Mucosa of stomach (tissue), 1 donor: Measurements from ENCODE around the gene VAV1.
A peak's percentile ranks its signal among the peaks of the same experiment; 100 is the strongest.

Source experiments
- H3K27me3 ChIP-seq: one replicate; pipeline ENCODE4 v1.7.0; 2013; ENCODE audit warnings: mild to moderate bottlenecking, low read length; ENCODE audit not compliant: control insufficient read depth, insufficient read depth
- H3K36me3 ChIP-seq: one replicate; pipeline ENCODE4 v1.7.0; 2013; ENCODE audit warnings: low read length; ENCODE audit not compliant: control insufficient read depth, insufficient read depth
- H3K4me1 ChIP-seq: one replicate; pipeline ENCODE4 v1.7.0; 2013; ENCODE audit warnings: mild to moderate bottlenecking, low read length; ENCODE audit not compliant: control insufficient read depth, insufficient read depth
- H3K4me3 ChIP-seq: one replicate; pipeline ENCODE4 v1.7.0; 2013; ENCODE audit warnings: low read length
- H3K9ac ChIP-seq: one replicate; pipeline ENCODE4 v1.7.0; 2013; ENCODE audit warnings: mild to moderate bottlenecking, low read length, moderate library complexity
- H3K9me3 ChIP-seq: one replicate; pipeline ENCODE4 v1.7.0; 2013; ENCODE audit warnings: mild to moderate bottlenecking, low read length, moderate library complexity; ENCODE audit not compliant: control insufficient read depth
- donor health status: Pancreatic carcinoma.

VAV1 gene, protein sequence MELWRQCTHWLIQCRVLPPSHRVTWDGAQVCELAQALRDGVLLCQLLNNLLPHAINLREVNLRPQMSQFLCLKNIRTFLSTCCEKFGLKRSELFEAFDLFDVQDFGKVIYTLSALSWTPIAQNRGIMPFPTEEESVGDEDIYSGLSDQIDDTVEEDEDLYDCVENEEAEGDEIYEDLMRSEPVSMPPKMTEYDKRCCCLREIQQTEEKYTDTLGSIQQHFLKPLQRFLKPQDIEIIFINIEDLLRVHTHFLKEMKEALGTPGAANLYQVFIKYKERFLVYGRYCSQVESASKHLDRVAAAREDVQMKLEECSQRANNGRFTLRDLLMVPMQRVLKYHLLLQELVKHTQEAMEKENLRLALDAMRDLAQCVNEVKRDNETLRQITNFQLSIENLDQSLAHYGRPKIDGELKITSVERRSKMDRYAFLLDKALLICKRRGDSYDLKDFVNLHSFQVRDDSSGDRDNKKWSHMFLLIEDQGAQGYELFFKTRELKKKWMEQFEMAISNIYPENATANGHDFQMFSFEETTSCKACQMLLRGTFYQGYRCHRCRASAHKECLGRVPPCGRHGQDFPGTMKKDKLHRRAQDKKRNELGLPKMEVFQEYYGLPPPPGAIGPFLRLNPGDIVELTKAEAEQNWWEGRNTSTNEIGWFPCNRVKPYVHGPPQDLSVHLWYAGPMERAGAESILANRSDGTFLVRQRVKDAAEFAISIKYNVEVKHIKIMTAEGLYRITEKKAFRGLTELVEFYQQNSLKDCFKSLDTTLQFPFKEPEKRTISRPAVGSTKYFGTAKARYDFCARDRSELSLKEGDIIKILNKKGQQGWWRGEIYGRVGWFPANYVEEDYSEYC

DNA sequence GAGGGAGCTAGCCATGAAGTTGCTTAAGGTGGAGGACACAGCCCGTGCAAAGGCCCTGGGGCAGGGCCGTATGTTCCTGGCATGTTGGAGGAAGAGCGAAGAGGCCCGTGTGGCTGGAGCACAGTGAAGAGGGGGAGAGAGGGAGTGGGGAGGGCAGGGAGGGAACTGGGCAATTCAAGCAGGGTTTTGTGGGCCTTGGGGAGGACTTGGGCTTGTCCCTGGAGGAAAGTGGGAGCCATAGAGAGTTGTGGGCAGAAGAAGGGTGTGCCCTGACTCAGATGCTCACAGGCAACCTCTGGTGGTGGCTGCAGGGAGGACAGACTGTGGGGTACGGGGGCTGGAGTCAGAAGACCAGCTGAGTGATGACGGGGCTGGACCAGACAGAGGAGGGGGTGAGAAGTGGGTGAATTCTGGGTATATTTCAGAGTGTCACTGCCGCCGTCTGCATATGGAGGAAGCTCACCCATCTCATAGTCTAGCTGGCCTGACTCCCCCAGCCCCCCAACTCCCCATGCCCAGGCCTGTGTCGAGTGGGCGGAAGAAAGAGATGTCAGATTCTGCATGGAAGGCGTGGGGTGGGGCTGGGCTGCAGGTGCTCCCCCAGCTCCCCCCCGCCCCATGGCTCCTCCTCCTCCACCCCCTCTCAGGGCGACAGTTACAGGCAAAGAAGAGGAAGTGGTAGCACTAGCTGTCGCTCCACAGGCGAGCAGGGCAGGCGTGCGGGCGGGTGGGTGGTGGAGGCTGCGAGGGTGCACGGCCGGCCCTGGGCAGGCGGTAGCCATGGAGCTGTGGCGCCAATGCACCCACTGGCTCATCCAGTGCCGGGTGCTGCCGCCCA, at the start of gene VAV1:
Gene VAV1 (plus strand): TSS at position 681 of the 838 bp plus-strand sequence. CDS start 100 bp downstream, at position 781.
- no peak within 1 kb of the TSS for H3K4me3 ChIP-seq
- H3K9ac ChIP-seq: no peak within 1 kb of the TSS
- H3K4me1 ChIP-seq: peaks cover 4% of the 10 kb centered on the region
- no peaks in the 10 kb centered on the region for H3K9me3 ChIP-seq
- no peaks in the 10 kb centered on the region for H3K36me3 ChIP-seq
- no peaks in the 10 kb centered on the region for H3K27me3 ChIP-seq

DNA sequence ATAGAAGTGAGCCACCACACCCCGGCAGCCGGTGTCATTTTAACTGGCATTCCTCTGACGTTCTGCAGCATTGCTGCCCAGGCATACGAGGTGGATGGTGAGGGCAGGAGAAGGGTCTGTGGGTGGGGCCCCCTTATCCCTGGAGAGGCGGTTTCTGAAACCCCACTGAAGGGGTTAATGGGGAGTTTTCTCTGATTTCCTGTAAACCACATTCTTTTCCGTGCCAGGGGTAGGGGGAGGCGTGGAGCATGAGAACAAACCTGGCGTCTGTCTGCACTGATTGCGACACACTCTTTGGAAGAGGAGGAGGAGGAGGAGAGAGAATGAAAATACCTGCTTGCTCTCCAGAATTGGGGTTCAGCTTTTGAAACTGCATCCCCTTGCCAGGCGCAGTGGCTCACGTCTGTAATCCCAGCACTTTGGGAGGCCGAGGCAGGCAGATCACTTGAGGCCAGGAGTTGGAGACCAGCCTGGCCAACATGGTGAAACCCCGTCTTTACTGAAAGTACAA, 49.3 kb upstream of the VAV1 start:
- no peaks in the 10 kb centered on the region for H3K36me3 ChIP-seq
- no peaks in the 10 kb centered on the region for H3K9me3 ChIP-seq
- peaks cover 7% of the 10 kb centered on the region for H3K4me1 ChIP-seq
- no peak overlapping the region for H3K4me3 ChIP-seq
- no peaks in the 10 kb centered on the region for H3K27me3 ChIP-seq
- H3K9ac ChIP-seq: no peak overlapping the region

DNA sequence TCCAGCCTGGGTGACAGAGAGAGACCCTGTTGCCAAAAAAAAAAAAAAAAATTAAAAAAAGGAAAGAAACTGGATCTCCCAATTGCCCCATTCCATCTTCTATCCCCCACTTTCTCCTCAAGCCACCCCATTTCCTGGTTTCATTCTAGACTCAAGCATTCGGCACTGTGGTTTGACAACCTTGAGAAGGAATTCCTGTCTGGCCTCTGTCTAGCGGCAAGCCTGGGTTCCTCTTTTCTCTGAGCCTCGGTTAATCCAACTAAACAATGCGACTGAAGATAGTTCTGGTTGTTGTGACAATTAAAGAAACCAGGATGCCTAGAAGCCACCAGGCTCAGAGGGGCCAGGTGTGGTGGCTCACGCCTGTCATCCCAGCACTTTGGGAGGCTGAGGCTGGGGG, 48.8 kb upstream of the VAV1 start:
- no peaks in the 10 kb centered on the region for H3K36me3 ChIP-seq
- H3K4me3 ChIP-seq: no peak overlapping the region
- no peaks in the 10 kb centered on the region for H3K9me3 ChIP-seq
- no peak overlapping the region for H3K9ac ChIP-seq
- no peaks in the 10 kb centered on the region for H3K27me3 ChIP-seq
- H3K4me1 ChIP-seq: peaks cover 13% of the 10 kb centered on the region

DNA sequence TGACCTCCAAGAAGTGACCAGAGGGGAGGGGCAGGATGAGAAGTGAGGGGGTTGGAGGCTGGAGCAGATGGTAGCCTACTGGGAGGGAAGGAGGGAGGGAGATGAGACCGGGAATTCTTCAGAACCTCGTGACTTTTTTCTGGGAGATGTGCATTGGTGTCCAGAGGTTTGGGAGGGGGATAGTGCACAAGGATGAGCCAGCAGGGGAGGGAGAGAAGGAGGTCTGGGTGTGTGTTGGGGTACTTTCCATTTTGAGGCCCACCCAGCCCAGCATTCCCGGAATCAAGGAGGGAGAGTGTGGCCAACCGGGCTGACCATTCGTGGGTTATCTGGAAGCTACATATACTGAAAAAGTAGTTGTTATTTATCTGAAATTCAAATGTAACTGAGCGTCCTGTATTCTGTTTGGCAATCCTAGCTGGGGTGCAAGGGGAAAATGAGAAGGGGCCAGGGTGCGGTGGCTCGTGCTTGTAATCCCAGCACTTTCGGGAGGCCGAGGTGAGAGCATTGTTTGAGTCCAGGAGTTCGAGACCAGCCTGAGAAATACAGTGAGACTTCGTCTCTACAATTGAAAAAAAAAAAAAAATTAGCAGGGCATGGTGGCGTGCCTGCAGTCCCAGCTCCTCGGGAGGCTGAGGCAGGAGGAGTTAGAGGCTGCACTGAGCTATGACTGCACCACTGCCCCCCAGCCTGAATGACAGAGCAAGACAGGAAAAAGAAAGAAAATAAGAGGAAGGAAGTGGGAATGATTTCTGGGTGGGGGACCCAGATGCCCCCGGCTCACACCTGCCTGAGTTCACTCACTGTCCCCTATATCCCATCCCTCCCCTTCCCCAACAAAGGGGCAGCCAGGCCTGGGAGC, 47.6 kb upstream of the VAV1 start:
- no peaks in the 10 kb centered on the region for H3K9me3 ChIP-seq
- H3K36me3 ChIP-seq: no peaks in the 10 kb centered on the region
- no peaks in the 10 kb centered on the region for H3K27me3 ChIP-seq
- H3K4me1 ChIP-seq: peaks cover 23% of the 10 kb centered on the region
- no peak overlapping the region for H3K9ac ChIP-seq
- no peak overlapping the region for H3K4me3 ChIP-seq

DNA sequence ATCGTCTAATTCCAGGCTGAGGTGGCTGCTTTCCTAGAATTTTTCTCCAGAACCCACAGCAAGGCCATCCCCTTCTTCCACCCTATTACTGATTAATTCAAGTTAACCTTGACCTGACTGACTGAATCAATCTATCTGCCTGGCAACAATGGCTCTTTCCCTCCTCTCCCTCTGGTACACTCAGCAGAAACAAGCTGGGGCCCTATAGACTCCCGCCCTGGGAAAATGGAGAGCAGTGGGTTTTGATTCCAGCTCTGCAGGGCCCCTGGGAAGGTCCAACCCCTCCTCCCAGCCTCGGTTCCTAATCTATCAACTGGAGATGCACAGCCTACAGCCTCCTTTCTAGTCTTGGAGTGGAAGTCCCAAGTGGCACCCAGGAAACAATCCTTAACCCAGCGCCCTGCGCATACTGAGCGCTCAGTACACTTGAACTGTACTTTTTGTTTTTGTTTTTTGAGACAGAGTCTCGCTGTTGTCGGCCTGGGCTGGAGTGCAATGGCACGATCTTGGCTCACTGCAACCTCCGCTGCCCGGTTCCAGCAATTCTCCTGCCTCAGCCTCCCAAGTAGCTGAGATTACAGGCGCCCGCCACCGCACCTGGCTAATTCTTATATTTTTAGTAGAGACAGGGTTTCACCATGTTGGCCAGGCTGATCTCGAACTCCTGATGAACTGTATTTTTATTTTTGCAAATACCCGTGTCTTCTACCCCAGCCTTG, 46.8 kb upstream of the VAV1 start:
- H3K4me1 ChIP-seq: peaks cover 28% of the 10 kb centered on the region
- no peak overlapping the region for H3K4me3 ChIP-seq

DNA sequence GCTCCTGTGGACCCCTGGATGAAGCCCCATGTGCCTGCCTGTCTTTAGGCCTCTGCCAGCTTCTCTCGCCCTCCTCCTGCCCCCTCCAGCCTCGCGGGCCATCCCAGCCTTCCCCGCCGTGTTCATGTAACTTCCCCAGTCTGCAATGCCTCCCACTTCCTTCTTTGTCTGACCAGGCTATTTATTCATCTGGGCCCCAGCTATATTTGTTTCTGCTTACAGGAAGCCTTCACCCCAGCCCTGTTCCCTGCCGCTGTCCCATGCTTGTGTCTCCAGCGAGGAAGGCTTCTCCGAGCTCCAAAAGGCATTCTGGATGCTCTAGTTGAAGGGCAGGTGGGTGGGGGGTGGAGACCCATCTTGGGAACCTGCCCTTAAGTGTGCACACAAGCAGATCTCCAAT, 44.2 kb upstream of the VAV1 start:
- Histone ChIP-seq H3K4me3 (no peak overlapping the region), H3K4me1 (peaks cover 33% of the 10 kb centered on the region), H3K9ac (peak overlapping the region; percentile 18), H3K36me3 (peaks cover 5% of the 10 kb centered on the region), H3K9me3 (no peaks in the 10 kb centered on the region), H3K27me3 (no peaks in the 10 kb centered on the region)

More for the DNA sequence above, 46.8 kb upstream of the VAV1 start:
- no peaks in the 10 kb centered on the region for H3K27me3 ChIP-seq
- no peak overlapping the region for H3K9ac ChIP-seq
- H3K36me3 ChIP-seq: no peaks in the 10 kb centered on the region
- H3K9me3 ChIP-seq: no peaks in the 10 kb centered on the region

DNA sequence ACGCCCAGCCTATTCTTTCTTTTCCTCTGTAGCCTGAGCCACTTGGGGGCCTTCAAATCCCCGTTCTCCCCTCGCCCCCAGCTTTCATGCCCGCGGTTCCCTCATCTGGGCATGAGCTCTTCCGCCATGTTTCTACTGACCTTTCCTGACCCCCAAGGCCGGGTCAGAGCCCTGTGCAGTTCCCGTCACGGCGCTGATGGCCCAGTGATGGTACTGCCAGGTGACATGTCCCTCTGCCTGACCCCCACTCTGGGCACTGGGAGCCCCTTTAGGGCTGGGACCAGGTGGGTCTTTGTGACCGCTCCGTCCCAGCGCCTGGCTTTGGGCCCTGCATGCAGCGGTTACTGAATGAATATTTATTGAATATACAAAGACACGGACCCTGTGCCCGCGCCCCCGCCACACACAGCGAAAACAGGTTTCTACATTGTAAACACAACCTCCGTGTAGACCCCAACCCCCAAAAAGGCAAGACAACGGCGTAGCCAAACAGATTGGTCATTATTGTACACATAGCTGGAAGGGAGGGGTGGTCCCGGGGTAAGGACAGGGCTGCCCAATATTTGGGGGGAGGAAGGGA, 42.8 kb upstream of the VAV1 start:
- Histone ChIP-seq H3K4me3 (peak overlapping the region; percentile 44), H3K9me3 (no peaks in the 10 kb centered on the region), H3K4me1 (peaks cover 33% of the 10 kb centered on the region), H3K36me3 (peaks cover 7% of the 10 kb centered on the region), H3K27me3 (no peaks in the 10 kb centered on the region), H3K9ac (peak overlapping the region; percentile 51)

DNA sequence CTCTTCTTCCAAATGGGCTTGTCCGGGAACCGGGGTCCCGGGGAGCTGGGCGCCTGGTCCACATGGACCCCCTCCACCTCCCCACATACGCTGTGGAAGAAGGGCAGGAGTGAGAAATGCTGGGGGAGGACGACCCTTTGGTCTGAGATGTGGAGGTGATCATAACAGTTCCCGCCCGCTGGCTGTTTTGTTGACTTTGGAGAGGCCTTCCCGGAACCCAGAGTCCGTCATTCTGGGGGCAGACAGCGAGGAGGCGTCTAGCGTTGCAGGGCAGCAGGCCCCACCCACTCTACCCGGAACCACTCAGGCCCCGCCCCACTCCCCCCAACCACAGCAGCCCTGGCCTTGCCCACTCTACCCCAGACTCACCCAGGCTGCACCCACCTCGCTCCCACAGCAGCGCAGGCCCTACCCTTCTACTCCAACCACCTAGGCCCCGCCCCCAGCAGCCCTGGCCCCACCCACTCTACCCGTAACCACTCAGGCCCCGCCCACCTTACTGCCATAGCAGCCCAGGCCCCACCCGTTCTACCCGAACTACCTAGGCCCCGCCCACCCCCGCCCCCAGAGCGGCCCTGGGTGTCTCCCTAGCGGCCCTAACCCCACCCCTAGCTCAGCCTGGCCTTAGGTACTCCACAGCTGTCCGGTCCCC, 42.2 kb upstream of the VAV1 start:
- H3K4me1 ChIP-seq: peaks cover 32% of the 10 kb centered on the region
- no peaks in the 10 kb centered on the region for H3K9me3 ChIP-seq
- peak overlapping the region; percentile 51 for H3K9ac ChIP-seq
- no peaks in the 10 kb centered on the region for H3K27me3 ChIP-seq
- peaks cover 7% of the 10 kb centered on the region for H3K36me3 ChIP-seq
- peak overlapping the region; percentile 44 for H3K4me3 ChIP-seq

DNA sequence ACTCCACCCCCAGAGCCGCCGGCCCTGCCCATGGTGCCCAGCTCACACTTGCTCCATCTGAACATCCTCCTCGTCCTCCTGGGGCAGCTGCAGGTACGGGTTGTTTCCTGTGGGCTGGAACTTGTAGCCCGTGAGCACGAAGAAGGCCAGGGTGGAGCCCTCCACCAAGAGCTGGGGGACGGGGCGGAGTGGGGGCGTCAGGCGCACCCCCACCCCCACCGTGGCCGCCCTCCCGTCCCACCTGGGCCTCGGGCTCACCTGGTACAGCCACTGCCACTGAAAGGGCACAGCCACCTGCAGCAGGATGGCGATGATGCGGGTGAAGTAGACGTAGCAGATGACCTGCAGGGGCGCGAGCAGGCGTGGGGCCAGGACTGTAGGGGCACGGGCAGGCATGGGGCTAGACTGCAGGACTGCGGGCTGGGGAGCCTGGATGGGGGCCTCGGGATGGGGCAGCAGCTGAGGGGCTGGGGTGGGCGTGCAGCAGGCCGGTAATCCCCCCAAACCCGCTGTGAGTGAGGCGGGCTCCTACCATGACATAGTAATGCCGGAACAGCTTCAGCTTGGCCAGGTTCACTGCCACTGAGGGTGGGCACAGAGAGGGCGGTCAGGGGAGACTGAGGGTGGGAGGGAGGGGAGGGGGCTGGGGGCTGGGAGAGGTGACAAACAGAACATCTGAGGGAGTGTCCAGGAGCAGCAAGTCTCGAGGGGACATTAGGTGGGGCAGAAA, 41.4 kb upstream of the VAV1 start:
- no peaks in the 10 kb centered on the region for H3K27me3 ChIP-seq
- H3K9me3 ChIP-seq: no peaks in the 10 kb centered on the region
- peaks cover 37% of the 10 kb centered on the region for H3K4me1 ChIP-seq
- H3K9ac ChIP-seq: no peak overlapping the region
- no peak overlapping the region for H3K4me3 ChIP-seq
- peaks cover 7% of the 10 kb centered on the region for H3K36me3 ChIP-seq
